GM12878 (cell line): ENCODE data around the gene RELT. TPM values are rescaled to one million over a fixed set of nuclear protein-coding genes. Genes with fewer than 3 reads are reported as not detected.

Source experiments
- ATAC-seq: fragments of 200-7000 bp; cut with Tn5 transposase; 3 replicates; pipeline ENCODE4 v1.9.1; 2020; ENCODE audit warnings: mild to moderate bottlenecking, moderate library complexity
- BruUV-seq: library from RNA; stranded (reverse); fragments of 400-500 nt; replicated peaks from 2 replicates; lab custom pipeline; 2021; lab: Mats Ljungman, UMichigan
- CTCF ChIA-PET: fragments of 300-600 bp; sonication (Branson Sonifier 250); formaldehyde crosslinking; extraction: SDS; loops from one replicate; lab custom pipeline; 2021; ENCODE audit warnings: inconsistent platforms; lab: Yijun Ruan, JAX
- POLR2A ChIA-PET: fragments of 350-600 bp; formaldehyde crosslinking; extraction: SDS; loops from one replicate; lab custom pipeline; 2021; ENCODE audit warnings: inconsistent platforms; lab: Charles Lee
- RAD21 ChIA-PET: fragments of 300-600 bp; sonication (Branson Sonifier 250); formaldehyde crosslinking; loops from one replicate; lab custom pipeline; 2023; ENCODE audit warnings: antibody characterized with exemption; ENCODE audit not compliant: unreplicated experiment; lab: Charles Lee
- SMC1A ChIA-PET: fragments of 300-600 bp; sonication (Branson Sonifier 250); formaldehyde crosslinking; loops from one replicate; lab custom pipeline; 2023; ENCODE audit not compliant: unreplicated experiment, uncharacterized antibody; lab: Charles Lee
- DNase-seq: peaks from one replicate; pipeline ENCODE4 v3.0.0-alpha.2; 2011; ENCODE audit warnings: low read depth, low spot score
- FAIRE-seq: peaks from 3 replicates; lab custom pipeline; 2011; peaks lifted over from hg19 to GRCh38; lab: Jason Lieb, UNC
- H2AFZ ChIP-seq: 2 replicates; pipeline ENCODE4 v1.6.0; 2011; ENCODE audit warnings: low read depth, low read length, control low read depth; ENCODE audit not compliant: control insufficient read depth
- H3K27ac ChIP-seq: 2 replicates; pipeline ENCODE4 v1.5.1; 2011; ENCODE audit warnings: control low read depth; ENCODE audit not compliant: control insufficient read depth, insufficient read depth
- H3K27me3 ChIP-seq, 2 experiments: replicated peaks in 1 of 2; 2 replicates each; pipeline versions ENCODE4 v1.6.0 to v1.6.1; 2011; ENCODE audit warnings: low read length in 1 of 2; ENCODE audit not compliant: control insufficient read depth in 2 of 2, insufficient read depth in 2 of 2
- H3K36me3 ChIP-seq, 2 experiments: 2 replicates each; pipeline ENCODE4 v1.5.1; 2011; ENCODE audit warnings: low read length in 1 of 2; ENCODE audit not compliant: control insufficient read depth in 2 of 2, insufficient read depth in 2 of 2
- H3K4me1 ChIP-seq: 2 replicates; pipeline ENCODE4 v1.6.1; 2011; ENCODE audit warnings: mild to moderate bottlenecking, low read length, moderate library complexity, mixed read lengths; ENCODE audit not compliant: control insufficient read depth, insufficient read depth
- H3K4me2 ChIP-seq: 2 replicates; pipeline ENCODE4 v1.6.0; 2011; ENCODE audit warnings: control low read depth; ENCODE audit not compliant: control insufficient read depth, insufficient read depth
- H3K4me3 ChIP-seq: fragments of 200-600 bp; sonication (generic); 2 replicates; pipeline ENCODE4 v1.5.1; 2016
- H3K79me2 ChIP-seq: 2 replicates; pipeline ENCODE4 v1.6.0; 2011; ENCODE audit warnings: low read length; ENCODE audit not compliant: control insufficient read depth, insufficient read depth
- H3K9ac ChIP-seq: 2 replicates; pipeline ENCODE4 v1.8.0; 2011; ENCODE audit warnings: low read length, control low read depth, mixed read lengths; ENCODE audit not compliant: control insufficient read depth, insufficient read depth
- H3K9me3 ChIP-seq: replicated peaks from 3 replicates; pipeline ENCODE4 v1.5.1; 2011; ENCODE audit warnings: mild to moderate bottlenecking, low read length; ENCODE audit not compliant: control insufficient read depth, insufficient read depth
- H4K20me1 ChIP-seq: 2 replicates; pipeline ENCODE4 v1.6.0; 2011; ENCODE audit not compliant: control insufficient read depth, insufficient read depth
- CTCF ChIP-seq, 3 experiments: IDR thresholded peaks in 2 of 3; conservative IDR thresholded peaks in 1 of 3; 2 replicates each; pipeline ENCODE4 v1.5.1; 2011; ENCODE audit warnings: low read depth in 3 of 3, low read length in 3 of 3, mild to moderate bottlenecking in 3 of 3, control low read depth in 2 of 3, moderate library complexity in 2 of 3, inconsistent platforms in 1 of 3, mixed read lengths in 1 of 3; ENCODE audit not compliant: control insufficient read depth in 2 of 3, insufficient read depth in 1 of 3; ENCODE audit errors: extremely low read depth in 1 of 3
- SREBF2 ChIP-seq: IDR thresholded peaks from 2 replicates; pipeline ENCODE4 v1.6.1; 2012; ENCODE audit warnings: mild to moderate bottlenecking, low read length
- ZBTB33 ChIP-seq: fragments of 450-650 bp; IDR thresholded peaks from 2 replicates; pipeline ENCODE4 v1.6.1; 2017; ENCODE audit warnings: mild to moderate bottlenecking
- WGBS: methylation state at CpG from one replicate; pipeline ENCODE4 v1.1.6; 2016; ENCODE audit warnings: low lambda C conversion rate; ENCODE audit not compliant: insufficient replicate concordance, insufficient coverage; ENCODE audit errors: missing lambda C conversion rate; 5-methylcytosine and 5-hydroxymethylcytosine counted together
- in situ Hi-C: fragments of 300-500 bp; cut with MboI; formaldehyde crosslinking; loops from 9 replicates; pipeline ENCODE4 v1.14.3; 2018; ENCODE audit warnings: mixed read lengths
- intact Hi-C: fragments of 100-400 bp; cut with micrococcal nuclease; formaldehyde crosslinking; loops from one replicate; pipeline ENCODE4 v1.14.2; 2022; ENCODE audit not compliant: unreplicated experiment
- polyA plus RNA-seq, 11 experiments: library from polyadenylated mRNA; depleted of rRNA in 4 of 11; unstranded in 6 of 11; stranded (reverse) in 5 of 11; fragments of >200 nt; fragmentation: Nextera tagmentation in 4 of 11; fragmentation: Illumina TruSeq in 1 of 11; extraction: Ambion mirVana in 4 of 11; extraction: Trizol in 1 of 11; gene quantifications; 1 replicate in 1 of 11; 2 replicates in 10 of 11; pipeline versions ENCODE4 v1.2.1 to v1.2.3, GENCODE V29; 2011 to 2016; ENCODE audit warnings: inconsistent platforms in 2 of 11, missing spikeins in 2 of 11, low read depth in 1 of 11
- total RNA-seq, 4 experiments: library from RNA; depleted of rRNA in 3 of 4; stranded (reverse); fragments of >200 nt in 3 of 4; fragmentation: Illumina TruSeq in 1 of 4; extraction: Trizol in 1 of 4; gene quantifications; 2 replicates each; pipeline versions ENCODE4 v1.2.1 to v1.2.3, GENCODE V29; 2013 to 2021

The RELT gene
- total and polyA plus RNA-seq, 10 of the 15 experiments (the other 5 are each of a cell fraction or from before 2014, with no cell fraction given): 1.2 to 28.5 (median 10.8) TPM

- ChIA-PET POLR2A (interaction anchor here (0.6 to 2.2 kb wide), 4 partner anchors 9 to 1385 kb away, joined by 3 to 9 read pairs (median 4); no protein-coding TSS in a partner anchor), SMC1A (interaction anchor here (0.9 to 1.5 kb wide), 4 partner anchors 8 to 37 kb away, joined by 3 to 5 read pairs (median 4); no protein-coding TSS in a partner anchor), RAD21 (interaction anchor here (1.0 to 1.1 kb wide), 3 partner anchors 15 to 52 kb away, joined by 3 to 6 read pairs (median 3); no protein-coding TSS in a partner anchor), CTCF (interaction anchor here (0.6 to 25.6 kb wide), 6 partner anchors 10 to 801 kb away, joined by 3 to 400 read pairs (median 4); partner anchors contain the start of gene RELT)
- peak overlapping the region; percentile 95 for H3K27ac ChIP-seq
- in situ Hi-C loops: no loop called here
- peaks cover 80% of the 10 kb centered on the region for H3K79me2 ChIP-seq
- ATAC-seq (no peak), DNase-seq (no peak), FAIRE-seq (no peak)
- TF ChIP-seq ZBTB33 (0 out of 2 replicates have a peak, but pooled peaks have one; percentile 15), SREBF2 (no peak), CTCF (IDR thresholded peaks at IDR 0.05 in 2 of 3, conservative IDR thresholded peaks at IDR 0.05 in 1 of 3; ENCODE audit: control insufficient read depth in 2 of 3, extremely low read depth in 1 of 3, insufficient read depth in 1 of 3, low read depth in 3 of 3, low read length in 3 of 3) (0 out of 6 replicates have a peak, but pooled peaks of 1 of the 3 experiments have one; percentile 2)
- WGBS: 58% methylated on average over 21 of the region's 21 CpGs
- no peaks in the 10 kb centered on the region for H4K20me1 ChIP-seq
- H3K9ac ChIP-seq: peak overlapping the region; percentile 62; the same call in 1 of the 2 replicates
- no peak overlapping the region for H2AFZ ChIP-seq
- no peaks in the 10 kb centered on the region for H3K27me3 ChIP-seq
- H3K4me2 ChIP-seq: peak overlapping the region; percentile 88
- no peaks in the 10 kb centered on the region for H3K9me3 ChIP-seq
- BruUV-seq: no TSS peak
- H3K36me3 ChIP-seq: peaks cover 7 to 36% of the 10 kb centered on the region in 2 experiments; a peak in 2 of 4 replicates
- H3K4me3 ChIP-seq: peak overlapping the region; percentile 43; the same call in 1 of the 2 replicates
- H3K4me1 ChIP-seq: peaks cover 62% of the 10 kb centered on the region
- intact Hi-C loops: no loop called here
These were observed 11.5 kb downstream of the RELT start for GRCh38 chr11:73387594-73388264.
